GM12878 (cell line): Measurements from ENCODE around the gene CUL9. TPM values are rescaled to one million over a fixed set of nuclear protein-coding genes. Genes with fewer than 3 reads are reported as not detected.

Experiments used
- ATAC-seq: fragments of 200-7000 bp; cut with Tn5 transposase; 3 replicates; pipeline ENCODE4 v1.9.1; 2020; ENCODE audit warnings: mild to moderate bottlenecking, moderate library complexity
- BruUV-seq: library from RNA; stranded (reverse); fragments of 400-500 nt; replicated peaks from 2 replicates; lab custom pipeline; 2021; lab: Mats Ljungman, UMichigan
- CTCF ChIA-PET: fragments of 300-600 bp; sonication (Branson Sonifier 250); formaldehyde crosslinking; extraction: SDS; loops from one replicate; lab custom pipeline; 2021; ENCODE audit warnings: inconsistent platforms; lab: Yijun Ruan, JAX
- POLR2A ChIA-PET: fragments of 350-600 bp; formaldehyde crosslinking; extraction: SDS; loops from one replicate; lab custom pipeline; 2021; ENCODE audit warnings: inconsistent platforms; lab: Charles Lee
- RAD21 ChIA-PET: fragments of 300-600 bp; sonication (Branson Sonifier 250); formaldehyde crosslinking; loops from one replicate; lab custom pipeline; 2023; ENCODE audit warnings: antibody characterized with exemption; ENCODE audit not compliant: unreplicated experiment; lab: Charles Lee
- SMC1A ChIA-PET: fragments of 300-600 bp; sonication (Branson Sonifier 250); formaldehyde crosslinking; loops from one replicate; lab custom pipeline; 2023; ENCODE audit not compliant: unreplicated experiment, uncharacterized antibody; lab: Charles Lee
- DNase-seq: peaks from one replicate; pipeline ENCODE4 v3.0.0-alpha.2; 2011; ENCODE audit warnings: low read depth, low spot score
- FAIRE-seq: peaks from 3 replicates; lab custom pipeline; 2011; peaks lifted over from hg19 to GRCh38; lab: Jason Lieb, UNC
- H2AFZ ChIP-seq: 2 replicates; pipeline ENCODE4 v1.6.0; 2011; ENCODE audit warnings: low read depth, low read length, control low read depth; ENCODE audit not compliant: control insufficient read depth
- H3K27ac ChIP-seq: 2 replicates; pipeline ENCODE4 v1.5.1; 2011; ENCODE audit warnings: control low read depth; ENCODE audit not compliant: control insufficient read depth, insufficient read depth
- H3K27me3 ChIP-seq, 2 experiments: replicated peaks in 1 of 2; 2 replicates each; pipeline versions ENCODE4 v1.6.0 to v1.6.1; 2011; ENCODE audit warnings: low read length in 1 of 2; ENCODE audit not compliant: control insufficient read depth in 2 of 2, insufficient read depth in 2 of 2
- H3K36me3 ChIP-seq, 2 experiments: 2 replicates each; pipeline ENCODE4 v1.5.1; 2011; ENCODE audit warnings: low read length in 1 of 2; ENCODE audit not compliant: control insufficient read depth in 2 of 2, insufficient read depth in 2 of 2
- H3K4me1 ChIP-seq: 2 replicates; pipeline ENCODE4 v1.6.1; 2011; ENCODE audit warnings: mild to moderate bottlenecking, low read length, moderate library complexity, mixed read lengths; ENCODE audit not compliant: control insufficient read depth, insufficient read depth
- H3K4me2 ChIP-seq: 2 replicates; pipeline ENCODE4 v1.6.0; 2011; ENCODE audit warnings: control low read depth; ENCODE audit not compliant: control insufficient read depth, insufficient read depth
- H3K4me3 ChIP-seq: fragments of 200-600 bp; sonication (generic); 2 replicates; pipeline ENCODE4 v1.5.1; 2016
- H3K79me2 ChIP-seq: 2 replicates; pipeline ENCODE4 v1.6.0; 2011; ENCODE audit warnings: low read length; ENCODE audit not compliant: control insufficient read depth, insufficient read depth
- H3K9ac ChIP-seq: 2 replicates; pipeline ENCODE4 v1.8.0; 2011; ENCODE audit warnings: low read length, control low read depth, mixed read lengths; ENCODE audit not compliant: control insufficient read depth, insufficient read depth
- H3K9me3 ChIP-seq: replicated peaks from 3 replicates; pipeline ENCODE4 v1.5.1; 2011; ENCODE audit warnings: mild to moderate bottlenecking, low read length; ENCODE audit not compliant: control insufficient read depth, insufficient read depth
- H4K20me1 ChIP-seq: 2 replicates; pipeline ENCODE4 v1.6.0; 2011; ENCODE audit not compliant: control insufficient read depth, insufficient read depth
- POLR2AphosphoS5 ChIP-seq: IDR thresholded peaks from 2 replicates; pipeline ENCODE4 v1.6.1; 2011; ENCODE audit warnings: mild to moderate bottlenecking, low read length, inconsistent platforms
- RELB ChIP-seq: fragments of 450-650 bp; IDR thresholded peaks from 2 replicates; pipeline ENCODE4 v1.6.1; 2017; ENCODE audit warnings: low read depth, mild to moderate bottlenecking, moderate library complexity
- WGBS: methylation state at CpG from one replicate; pipeline ENCODE4 v1.1.6; 2016; ENCODE audit warnings: low lambda C conversion rate; ENCODE audit not compliant: insufficient replicate concordance, insufficient coverage; ENCODE audit errors: missing lambda C conversion rate; 5-methylcytosine and 5-hydroxymethylcytosine counted together
- in situ Hi-C: fragments of 300-500 bp; cut with MboI; formaldehyde crosslinking; loops from 9 replicates; pipeline ENCODE4 v1.14.3; 2018; ENCODE audit warnings: mixed read lengths
- intact Hi-C: fragments of 100-400 bp; cut with micrococcal nuclease; formaldehyde crosslinking; loops from one replicate; pipeline ENCODE4 v1.14.2; 2022; ENCODE audit not compliant: unreplicated experiment
- polyA plus RNA-seq, 11 experiments: library from polyadenylated mRNA; depleted of rRNA in 4 of 11; unstranded in 6 of 11; stranded (reverse) in 5 of 11; fragments of >200 nt; fragmentation: Nextera tagmentation in 4 of 11; fragmentation: Illumina TruSeq in 1 of 11; extraction: Ambion mirVana in 4 of 11; extraction: Trizol in 1 of 11; gene quantifications; 1 replicate in 1 of 11; 2 replicates in 10 of 11; pipeline versions ENCODE4 v1.2.1 to v1.2.3, GENCODE V29; 2011 to 2016; ENCODE audit warnings: inconsistent platforms in 2 of 11, missing spikeins in 2 of 11, low read depth in 1 of 11
- total RNA-seq, 4 experiments: library from RNA; depleted of rRNA in 3 of 4; stranded (reverse); fragments of >200 nt in 3 of 4; fragmentation: Illumina TruSeq in 1 of 4; extraction: Trizol in 1 of 4; gene quantifications; 2 replicates each; pipeline versions ENCODE4 v1.2.1 to v1.2.3, GENCODE V29; 2013 to 2021

Gene CUL9
- total and polyA plus RNA-seq, 10 of the 15 experiments (the other 5 are each of a cell fraction or from before 2014, with no cell fraction given) = 1.2 to 48.3 (median 17.2) TPM

DNA sequence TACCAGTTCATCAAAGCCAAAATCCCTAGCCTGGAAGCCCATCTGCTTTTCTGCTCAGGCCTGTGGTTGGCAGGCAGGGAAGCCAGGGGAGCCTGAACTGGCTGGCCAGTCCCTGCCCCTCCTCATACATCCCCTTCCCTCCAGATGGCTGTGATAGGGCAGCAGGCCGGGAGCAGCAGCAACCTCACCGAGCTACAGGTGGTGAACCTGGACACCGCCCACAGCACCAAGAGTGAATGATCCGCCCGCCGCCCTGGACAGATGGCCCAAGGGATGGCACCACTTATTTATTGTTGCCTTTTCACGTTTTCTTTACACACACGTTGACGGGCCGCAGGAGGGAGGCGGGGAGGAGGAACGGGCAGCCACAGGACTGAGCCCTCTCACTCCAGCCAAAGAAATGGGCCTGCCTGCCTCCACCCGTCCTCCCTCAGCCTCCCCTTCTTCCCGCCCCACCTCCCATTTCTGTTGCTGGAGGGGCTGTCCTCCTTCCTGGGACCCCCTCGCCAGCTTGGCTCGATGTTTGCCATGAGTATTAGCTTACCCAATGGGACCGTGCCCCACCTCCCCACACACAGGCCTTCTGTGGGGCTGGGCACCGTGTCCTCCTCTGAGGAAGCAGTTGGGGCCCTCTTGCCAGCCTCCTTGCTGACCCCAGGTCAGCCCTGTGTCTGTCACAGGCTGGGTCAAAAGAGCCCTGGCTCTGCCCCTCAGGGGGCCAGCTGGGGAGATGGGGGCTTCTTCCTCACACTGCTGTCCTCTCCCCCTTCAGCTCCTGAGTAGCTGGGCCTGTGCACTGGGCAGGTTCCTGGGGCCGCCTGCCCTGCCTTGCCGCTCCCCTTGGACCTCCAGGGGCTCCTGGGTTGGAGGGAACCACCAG is 2.8 kb upstream of the CUL9 start:
- RAD21 ChIA-PET = interaction anchor here (0.6 kb wide), 1 partner anchor 9 kb away, joined by 4 read pairs; no protein-coding TSS in a partner anchor
- H3K4me3 ChIP-seq = no peak overlapping the region
- FAIRE-seq (no peak), DNase-seq (no peak), ATAC-seq (no peak)
- intact Hi-C loops (loop anchor here (10.0 kb wide), 1 partner anchor 394 kb away; the partner anchor contains the start of gene BICRAL), in situ Hi-C loops (no loop called here)
- SMC1A ChIA-PET = interaction anchor here (0.5 kb wide), 1 partner anchor 281 kb away, joined by 3 read pairs; no protein-coding TSS in a partner anchor
- no peaks in the 10 kb centered on the region for H3K9me3 ChIP-seq
- 91% methylated on average over 16 of the region's 20 CpGs for WGBS
- H3K27me3 ChIP-seq = no peaks in the 10 kb centered on the region
- H3K4me1 ChIP-seq = peaks cover 27% of the 10 kb centered on the region
- no peak overlapping the region for H3K4me2 ChIP-seq
- H3K9ac ChIP-seq = no peak overlapping the region
- CTCF ChIA-PET = interaction anchor here (0.7 kb wide), 1 partner anchor 56 kb away, joined by 3 read pairs; no protein-coding TSS in a partner anchor
- BruUV-seq = no TSS peak
- H2AFZ ChIP-seq = no peak overlapping the region
- TF ChIP-seq POLR2AphosphoS5 (peak; percentile 50; the same call in 1 of the 2 replicates), RELB (no peak)
- peaks cover 2% of the 10 kb centered on the region; the same call in 1 of the 2 replicates for H4K20me1 ChIP-seq
- no peak overlapping the region for H3K27ac ChIP-seq
- POLR2A ChIA-PET = interaction anchor here (0.6 kb wide), 1 partner anchor 82 kb away, joined by 3 read pairs; no protein-coding TSS in a partner anchor
- peaks cover 29% of the 10 kb centered on the region for H3K79me2 ChIP-seq
- peaks cover 30 to 36% of the 10 kb centered on the region in 2 experiments for H3K36me3 ChIP-seq
